Cardiac fibroblast (primary cell): ENCODE results near the gene ELAC1.
"Not testable (repeated sequence)": the region's sequence is repeated elsewhere in the genome, so short reads cannot be mapped to it uniquely, and the experiment has no call there.

Experiments
- DNase-seq, 2 donors: peaks; one replicate each; pipeline versions ENCODE4 v3.0.0 to v3.0.0-alpha.2; 2010; ENCODE audit warnings: low read depth in 2 of 2
- H3K4me3 ChIP-seq, 2 donors: replicated peaks in 1 of 2; 1 replicate in 1 of 2; 2 replicates in 1 of 2; pipeline ENCODE4 v1.5.1; 2011; ENCODE audit warnings: low read depth in 2 of 2, low read length in 2 of 2, mild to moderate bottlenecking in 2 of 2, moderate library complexity in 1 of 2
- TF ChIP-seq, protein P1 (sequence below): IDR thresholded peaks from one replicate; pipeline ENCODE4 v1.5.1; 2011; ENCODE audit warnings: low read depth, mild to moderate bottlenecking, low read length, inconsistent platforms

The ELAC1 gene

DNA sequence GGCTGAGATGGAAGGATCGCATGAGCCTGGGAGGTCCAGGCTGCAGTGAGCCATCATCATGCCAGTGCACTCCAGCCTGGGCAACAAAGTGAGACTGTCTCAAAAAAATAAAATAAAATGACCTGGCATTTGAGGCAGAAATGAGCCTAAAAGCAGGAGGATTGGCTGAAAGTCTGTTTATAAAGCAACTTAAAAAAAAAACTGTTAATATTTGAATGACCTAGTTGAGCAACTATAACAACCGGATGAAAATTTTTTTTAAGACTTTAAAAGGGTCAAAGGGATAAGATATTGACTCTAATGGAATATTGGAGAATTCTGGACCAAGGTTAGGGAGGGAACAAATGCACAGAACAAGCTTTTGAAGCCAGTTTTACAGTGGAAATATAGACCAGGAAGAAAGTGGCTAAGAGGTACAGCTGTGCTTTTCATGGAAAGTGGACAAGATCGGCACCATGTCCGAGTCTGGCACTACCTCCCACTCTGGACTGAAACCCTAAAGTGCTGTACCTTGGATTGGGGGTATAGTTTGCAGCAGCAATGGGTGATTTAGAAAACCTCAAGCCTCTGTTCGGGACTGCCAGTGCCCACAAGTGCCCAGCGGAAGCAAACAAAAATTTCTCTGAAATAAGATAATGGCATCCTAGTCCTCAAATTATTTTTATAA lies 33.2 kb upstream of the ELAC1 start:
- TF ChIP-seq, protein P1, sequence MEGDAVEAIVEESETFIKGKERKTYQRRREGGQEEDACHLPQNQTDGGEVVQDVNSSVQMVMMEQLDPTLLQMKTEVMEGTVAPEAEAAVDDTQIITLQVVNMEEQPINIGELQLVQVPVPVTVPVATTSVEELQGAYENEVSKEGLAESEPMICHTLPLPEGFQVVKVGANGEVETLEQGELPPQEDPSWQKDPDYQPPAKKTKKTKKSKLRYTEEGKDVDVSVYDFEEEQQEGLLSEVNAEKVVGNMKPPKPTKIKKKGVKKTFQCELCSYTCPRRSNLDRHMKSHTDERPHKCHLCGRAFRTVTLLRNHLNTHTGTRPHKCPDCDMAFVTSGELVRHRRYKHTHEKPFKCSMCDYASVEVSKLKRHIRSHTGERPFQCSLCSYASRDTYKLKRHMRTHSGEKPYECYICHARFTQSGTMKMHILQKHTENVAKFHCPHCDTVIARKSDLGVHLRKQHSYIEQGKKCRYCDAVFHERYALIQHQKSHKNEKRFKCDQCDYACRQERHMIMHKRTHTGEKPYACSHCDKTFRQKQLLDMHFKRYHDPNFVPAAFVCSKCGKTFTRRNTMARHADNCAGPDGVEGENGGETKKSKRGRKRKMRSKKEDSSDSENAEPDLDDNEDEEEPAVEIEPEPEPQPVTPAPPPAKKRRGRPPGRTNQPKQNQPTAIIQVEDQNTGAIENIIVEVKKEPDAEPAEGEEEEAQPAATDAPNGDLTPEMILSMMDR = no peak
- no peak for DNase-seq
- H3K4me3 ChIP-seq = no peak overlapping the region

- DNase-seq = no peak
- TF ChIP-seq, protein P1 = no peak
- no peak overlapping the region for H3K4me3 ChIP-seq
Measured at GRCh38 chr18:50935493-50936191, 32.2 kb upstream of the ELAC1 start.

DNA sequence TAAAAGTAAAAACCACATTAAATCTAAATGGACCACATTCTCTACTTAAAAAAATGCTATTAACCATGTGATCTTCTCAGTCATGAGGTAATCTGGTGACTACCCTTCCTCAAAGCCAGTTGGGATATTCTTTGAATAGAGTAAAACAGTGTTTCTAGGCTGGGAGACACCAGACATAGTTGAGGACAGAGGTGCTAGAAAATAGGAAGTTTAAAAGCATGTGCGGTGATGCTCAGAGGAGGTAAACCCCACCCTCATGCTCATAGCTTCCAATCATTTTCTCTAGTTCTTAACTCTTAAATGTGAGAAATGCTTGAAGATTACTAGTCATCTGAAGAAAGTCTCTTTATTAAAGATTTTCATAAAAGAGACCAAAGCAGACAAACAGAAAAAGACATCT lies 30.7 kb upstream of the ELAC1 start:
- no peak overlapping the region for H3K4me3 ChIP-seq
- TF ChIP-seq, protein P1 = no peak
- DNase-seq = no peak

DNA sequence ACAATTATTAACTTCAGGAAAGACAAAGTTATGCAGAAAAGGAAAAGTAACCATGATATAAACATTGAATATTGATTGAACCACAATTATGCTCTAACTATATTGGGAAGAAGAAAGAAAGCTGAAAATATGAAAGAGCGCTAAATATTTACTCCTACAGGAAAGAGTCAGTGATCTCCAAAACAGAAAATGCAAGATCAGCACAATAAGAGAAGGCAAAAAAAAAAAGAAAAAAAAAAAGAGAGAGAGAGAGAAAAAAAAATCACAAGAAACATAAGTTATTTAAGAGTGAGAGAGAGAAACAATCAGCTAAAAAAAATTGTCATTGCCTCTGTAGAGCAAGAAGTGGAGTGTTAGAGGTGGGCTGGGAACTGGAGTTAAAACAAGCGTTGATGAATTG lies 28.9 kb upstream of the ELAC1 start:
- no peak for DNase-seq
- TF ChIP-seq, protein P1 = no peak
- no peak overlapping the region for H3K4me3 ChIP-seq

DNA sequence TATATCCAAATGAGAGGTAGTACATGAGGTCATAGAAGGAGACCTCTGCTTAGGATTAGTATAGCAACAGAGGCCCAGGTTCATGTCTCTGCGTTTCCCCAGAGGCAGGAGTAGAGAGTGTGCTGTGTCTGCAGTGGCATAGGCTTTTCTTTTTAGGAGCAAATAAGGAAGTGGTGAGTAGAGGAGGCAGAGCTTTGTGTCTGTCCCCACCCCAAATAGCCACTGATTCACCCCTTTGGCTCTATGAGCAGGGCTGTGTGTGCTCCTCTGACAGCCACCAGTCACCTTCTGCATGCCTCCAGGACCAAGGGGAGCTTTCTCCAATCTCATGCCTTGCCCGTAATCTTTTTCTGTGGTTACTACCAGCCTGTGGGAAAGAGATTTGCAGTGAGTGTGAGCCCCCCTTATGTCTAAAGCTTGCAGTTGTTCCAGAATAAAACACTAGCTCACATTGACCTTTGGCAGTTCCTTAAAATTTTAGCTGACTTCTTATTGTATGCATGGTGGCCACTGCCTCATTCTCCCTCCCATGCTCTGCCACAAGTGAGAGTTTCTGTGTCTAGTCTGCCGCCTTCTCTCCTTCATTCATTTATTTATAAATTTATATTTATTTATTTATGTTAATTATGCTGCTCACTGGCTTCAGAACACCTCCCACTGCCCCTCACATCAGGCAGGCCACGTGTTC lies 23.5 kb upstream of the ELAC1 start:
- TF ChIP-seq, protein P1 = no peak
- DNase-seq = peak; percentile 6 to 15
- H3K4me3 ChIP-seq = no peak overlapping the region

DNA sequence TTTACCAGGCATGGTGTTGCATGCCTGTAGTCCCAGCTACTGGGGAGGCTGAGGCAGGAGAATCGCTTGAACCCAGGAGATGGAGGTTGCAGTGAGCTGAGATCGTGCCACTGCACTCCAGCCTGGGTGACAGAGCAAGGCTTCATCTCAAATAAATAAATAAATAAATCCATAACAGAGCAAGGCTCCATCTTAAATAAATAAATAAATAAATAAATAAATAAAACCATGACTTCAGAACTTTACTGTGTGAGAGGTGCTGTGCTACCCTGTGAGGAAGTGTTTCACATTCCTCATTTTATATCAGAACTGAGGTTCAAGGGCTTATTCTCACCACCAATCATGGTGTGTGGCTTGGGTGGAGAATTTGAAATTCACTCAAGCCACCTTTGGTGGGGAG lies 21.9 kb upstream of the ELAC1 start:
- DNase-seq, H3K4me3 ChIP-seq: not testable (repeated sequence)

DNA sequence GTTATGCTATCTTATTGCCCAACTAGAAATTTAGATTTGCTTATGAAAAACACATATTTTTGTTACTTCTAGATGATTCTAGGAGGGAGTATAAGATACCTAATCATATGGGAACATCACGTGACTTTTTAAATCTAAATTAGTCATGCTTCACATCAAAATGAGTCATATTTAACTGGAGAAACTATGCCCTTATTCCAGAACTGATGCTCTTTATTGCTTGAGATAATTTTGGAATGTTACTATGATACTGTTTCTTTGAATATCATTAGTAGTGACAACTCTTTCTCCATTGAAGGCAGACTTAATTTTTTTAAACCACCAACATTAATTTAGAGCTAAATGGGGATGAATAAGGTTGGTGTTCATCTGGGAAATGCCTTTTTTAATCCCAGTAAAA lies 19.9 kb upstream of the ELAC1 start:
- DNase-seq = peak; percentile 45 to 57
- H3K4me3 ChIP-seq = no peak overlapping the region
- TF ChIP-seq, protein P1 = no peak
